Mucosa of descending colon (tissue), 3 donors: ENCODE data around the gene MPV17. TPM values are rescaled to one million over a fixed set of nuclear protein-coding genes. Genes with fewer than 3 reads are reported as not detected.

Experiments used
- ATAC-seq: fragments of 200-7000 bp; cut with Tn5 transposase; one replicate; pipeline ENCODE4 v1.9.1; 2020; ENCODE audit warnings: mild to moderate bottlenecking, moderate library complexity
- DNase-seq, 3 donors: peaks; one replicate each; pipeline ENCODE4 v3.0.0-alpha.2; 2020
- H3K36me3 ChIP-seq: fragments of 200-600 bp; one replicate; pipeline ENCODE4 v1.8.0; 2021; ENCODE audit warnings: low read depth, mild to moderate bottlenecking
- H3K4me1 ChIP-seq: fragments of 200-600 bp; one replicate; pipeline ENCODE4 v1.8.0; 2021; ENCODE audit warnings: low read depth, mild to moderate bottlenecking
- H3K4me3 ChIP-seq: fragments of 200-600 bp; one replicate; pipeline ENCODE4 v1.8.0; 2021; ENCODE audit warnings: mild to moderate bottlenecking
- H3K9me3 ChIP-seq: fragments of 200-600 bp; one replicate; pipeline ENCODE4 v1.8.0; 2021; ENCODE audit warnings: mild to moderate bottlenecking
- intact Hi-C, 2 donors: fragments of 100-400 bp; cut with DNase I in 1 of 2; cut with micrococcal nuclease in 1 of 2; formaldehyde crosslinking; loops; one replicate each; pipeline versions ENCODE4 v1.11.0 to v1.11.1; 2022; cut with DNase I, micrococcal nuclease
- total RNA-seq, 3 donors: library from RNA; stranded (reverse); fragmentation: NEBNext Ultra II Directional in 2 of 3; extraction: Animal tissue kit (Norgen Biotek cat#: 25700) in 2 of 3; gene quantifications; one replicate each; pipeline versions ENCODE4 v1.2.1 to v1.2.4, GENCODE V29; 2021 to 2023
- TF ChIP-seq, protein P1 (sequence below): fragments of 200-600 bp; IDR thresholded peaks from one replicate; pipeline ENCODE4 v1.8.0; 2022; ENCODE audit warnings: antibody characterized with exemption, mild to moderate bottlenecking
- donor health status: DM: no; HTN: no; CAD: no; lungs with moderate emphysema.
- donor health status: DM: no; HTN: no; CAD: no.
- donor health status: DM: no; HTN: yes; CAD: no.

The MPV17 gene
- total RNA-seq, 3 donors from 2014 or later = 39.5 to 49.0 (median 41.9) TPM

DNA sequence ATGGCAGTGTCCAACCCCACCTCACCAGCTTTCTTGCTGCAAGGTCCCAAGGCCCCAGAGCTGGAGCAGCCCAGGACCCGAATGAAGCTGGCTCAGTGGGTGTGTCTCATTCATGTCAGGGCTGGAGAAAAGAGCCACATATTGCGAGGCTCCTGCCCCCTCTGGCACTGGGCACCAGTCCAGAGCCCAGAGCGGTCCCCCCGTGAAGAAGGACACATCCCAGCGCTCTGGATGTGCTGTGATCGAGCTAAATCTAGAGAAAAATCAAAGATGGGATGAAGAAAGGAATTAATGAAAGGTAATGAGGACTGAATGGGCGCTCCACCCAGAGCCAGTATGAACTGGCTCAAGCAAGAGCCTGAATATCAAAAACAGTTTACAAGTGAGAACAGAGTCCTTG, 13.3 kb upstream of the MPV17 start:
- Histone ChIP-seq H3K36me3 (peaks cover 16% of the 10 kb centered on the region), H3K4me3 (no peak overlapping the region), H3K4me1 (no peaks in the 10 kb centered on the region), H3K9me3 (no peaks in the 10 kb centered on the region)
- no peak for DNase-seq
- intact Hi-C loops = no loop called here
- TF ChIP-seq, protein P1, sequence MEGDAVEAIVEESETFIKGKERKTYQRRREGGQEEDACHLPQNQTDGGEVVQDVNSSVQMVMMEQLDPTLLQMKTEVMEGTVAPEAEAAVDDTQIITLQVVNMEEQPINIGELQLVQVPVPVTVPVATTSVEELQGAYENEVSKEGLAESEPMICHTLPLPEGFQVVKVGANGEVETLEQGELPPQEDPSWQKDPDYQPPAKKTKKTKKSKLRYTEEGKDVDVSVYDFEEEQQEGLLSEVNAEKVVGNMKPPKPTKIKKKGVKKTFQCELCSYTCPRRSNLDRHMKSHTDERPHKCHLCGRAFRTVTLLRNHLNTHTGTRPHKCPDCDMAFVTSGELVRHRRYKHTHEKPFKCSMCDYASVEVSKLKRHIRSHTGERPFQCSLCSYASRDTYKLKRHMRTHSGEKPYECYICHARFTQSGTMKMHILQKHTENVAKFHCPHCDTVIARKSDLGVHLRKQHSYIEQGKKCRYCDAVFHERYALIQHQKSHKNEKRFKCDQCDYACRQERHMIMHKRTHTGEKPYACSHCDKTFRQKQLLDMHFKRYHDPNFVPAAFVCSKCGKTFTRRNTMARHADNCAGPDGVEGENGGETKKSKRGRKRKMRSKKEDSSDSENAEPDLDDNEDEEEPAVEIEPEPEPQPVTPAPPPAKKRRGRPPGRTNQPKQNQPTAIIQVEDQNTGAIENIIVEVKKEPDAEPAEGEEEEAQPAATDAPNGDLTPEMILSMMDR = no peak
- ATAC-seq = no peak

GRCh38 chr2:27335311-27335710, 12.4 kb upstream of the MPV17 start:
- H3K36me3 ChIP-seq = peaks cover 8% of the 10 kb centered on the region
- DNase-seq (no peak), ATAC-seq (no peak)
- no peak overlapping the region for H3K4me3 ChIP-seq
- H3K4me1 ChIP-seq = no peaks in the 10 kb centered on the region
- H3K9me3 ChIP-seq = no peaks in the 10 kb centered on the region
- intact Hi-C loops = no loop called here
- TF ChIP-seq, protein P1 = no peak

DNA sequence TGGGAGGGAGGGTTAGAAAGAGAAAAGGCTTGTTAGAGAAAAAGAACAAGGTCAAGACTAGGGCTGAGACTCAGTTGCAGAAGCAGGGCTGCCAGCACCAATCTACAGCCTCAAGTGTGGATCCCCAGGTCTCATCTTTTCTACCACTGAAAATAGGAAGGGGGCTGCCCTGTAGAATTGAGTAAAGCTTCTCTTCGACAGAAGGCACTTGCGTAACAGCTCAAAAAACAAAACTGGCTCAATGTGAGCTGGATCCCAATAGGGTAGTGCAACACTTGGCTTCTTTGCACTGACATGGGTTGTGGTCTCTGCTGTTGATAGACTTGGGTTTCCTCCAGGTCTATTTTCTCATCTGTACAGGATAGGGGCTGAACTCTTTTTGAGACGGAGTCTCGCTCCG, 1.8 kb upstream of the MPV17 start:
- Histone ChIP-seq H3K4me1 (peaks cover 9% of the 10 kb centered on the region), H3K36me3 (peaks cover 12% of the 10 kb centered on the region), H3K4me3 (no peak overlapping the region), H3K9me3 (no peaks in the 10 kb centered on the region)
- TF ChIP-seq, protein P1 = no peak
- no peak for ATAC-seq
- intact Hi-C loops = no loop called here
- no peak for DNase-seq

GRCh38 chr2:27323596-27324285, 844 bp upstream of the MPV17 start:
- DNase-seq (peak in 1 of 3 donors; percentile 12), ATAC-seq (peak; percentile 5)
- peaks cover 9% of the 10 kb centered on the region for H3K4me1 ChIP-seq
- H3K36me3 ChIP-seq = peaks cover 12% of the 10 kb centered on the region
- intact Hi-C loops = no loop called here
- H3K4me3 ChIP-seq = peak overlapping the region; percentile 62
- H3K9me3 ChIP-seq = no peaks in the 10 kb centered on the region
- TF ChIP-seq, protein P1 = no peak

- DNase-seq (peak in 2 of 3 donors; percentile 17 to 41), ATAC-seq (peak; percentile 31)
- TF ChIP-seq, protein P1 = no peak
- peak overlapping the region; percentile 62 for H3K4me3 ChIP-seq
- peaks cover 4% of the 10 kb centered on the region for H3K36me3 ChIP-seq
- peaks cover 9% of the 10 kb centered on the region for H3K4me1 ChIP-seq
- H3K9me3 ChIP-seq = no peaks in the 10 kb centered on the region
- intact Hi-C loops = no loop called here
Observed at GRCh38 chr2:27322301-27322765, 564 bp downstream of the MPV17 start.
